NCI-H510A treated with DMSO at 0.1 percent for 48 hours (cell line): ENCODE data around the gene DNAJB2.

Experiments used
- DNase-seq: peaks from one replicate; lab custom pipeline; 2025; lab: John Stamatoyannopoulos, UW

The DNAJB2 gene

GRCh38 chr2:219279151-219279915 is at the start of gene DNAJB2:
Gene DNAJB2, plus strand, starts transcription at chr2:219279366. Its CDS starts 468 bp downstream, at chr2:219279834.
- DNase-seq: peak; percentile 96

- peak; percentile 17 for DNase-seq
Observed at GRCh38 chr2:219230059-219230540, 49.1 kb upstream of the DNAJB2 start.

- DNase-seq: no peak
Observed at GRCh38 chr2:219234331-219234730, 44.8 kb upstream of the DNAJB2 start.

GRCh38 chr2:219243291-219243761 is 35.8 kb upstream of the DNAJB2 start:
- DNase-seq: no peak

- no peak for DNase-seq
Observed at GRCh38 chr2:219244789-219245147, 34.4 kb upstream of the DNAJB2 start.

GRCh38 chr2:219245148-219245898 is 33.8 kb upstream of the DNAJB2 start, which contains the start of the genes GLB1L and STK16:
Gene GLB1L, minus strand, starts transcription at chr2:219245444. Its CDS starts 1,871 bp downstream, at chr2:219243573.
Gene STK16, plus strand, starts transcription at chr2:219245479. Its CDS starts 521 bp downstream, at chr2:219246000.
- DNase-seq: peak; percentile 84

- no peak for DNase-seq
Observed at GRCh38 chr2:219245899-219246230, 33.3 kb upstream of the DNAJB2 start.

GRCh38 chr2:219246559-219246958 is 32.6 kb upstream of the DNAJB2 start:
- no peak for DNase-seq

- no peak for DNase-seq
Observed at GRCh38 chr2:219247678-219248642, 31.2 kb upstream of the DNAJB2 start.

GRCh38 chr2:219248845-219249202 is 30.3 kb upstream of the DNAJB2 start:
- no peak for DNase-seq

- DNase-seq: peak; percentile 90
Observed at GRCh38 chr2:219249203-219249980, 29.8 kb upstream of the DNAJB2 start.

- no peak for DNase-seq
Observed at GRCh38 chr2:219250049-219250781, 29.0 kb upstream of the DNAJB2 start.

- DNase-seq: no peak
Observed at GRCh38 chr2:219251656-219252055, 27.5 kb upstream of the DNAJB2 start.

GRCh38 chr2:219252084-219252483 is 27.1 kb upstream of the DNAJB2 start:
- peak; percentile 16 for DNase-seq

GRCh38 chr2:219252570-219252899 is 26.6 kb upstream of the DNAJB2 start:
- no peak for DNase-seq

- DNase-seq: peak; percentile 40
Observed at GRCh38 chr2:219252900-219253752, 26.0 kb upstream of the DNAJB2 start, which contains the start of gene TUBA4B. Gene TUBA4B, plus strand, starts transcription at chr2:219253243. Its CDS starts 165 bp downstream, at chr2:219253408.

- DNase-seq: peak; percentile 71
Observed at GRCh38 chr2:219253753-219254589, 25.2 kb upstream of the DNAJB2 start, which contains the start of gene TUBA4A. Gene TUBA4A, minus strand, starts transcription at chr2:219253918. Its CDS starts 60 bp downstream, at chr2:219253858.

- DNase-seq: no peak
Observed at GRCh38 chr2:219254590-219255201, 24.5 kb upstream of the DNAJB2 start.
